ENCODE measurements around the gene ARG2. TPM values are rescaled to one million over a fixed set of nuclear protein-coding genes. Genes with fewer than 3 reads are reported as not detected.

Gene ARG2
- total RNA-seq, 1 experiment from 2014 or later: 35.2 TPM

DNA sequence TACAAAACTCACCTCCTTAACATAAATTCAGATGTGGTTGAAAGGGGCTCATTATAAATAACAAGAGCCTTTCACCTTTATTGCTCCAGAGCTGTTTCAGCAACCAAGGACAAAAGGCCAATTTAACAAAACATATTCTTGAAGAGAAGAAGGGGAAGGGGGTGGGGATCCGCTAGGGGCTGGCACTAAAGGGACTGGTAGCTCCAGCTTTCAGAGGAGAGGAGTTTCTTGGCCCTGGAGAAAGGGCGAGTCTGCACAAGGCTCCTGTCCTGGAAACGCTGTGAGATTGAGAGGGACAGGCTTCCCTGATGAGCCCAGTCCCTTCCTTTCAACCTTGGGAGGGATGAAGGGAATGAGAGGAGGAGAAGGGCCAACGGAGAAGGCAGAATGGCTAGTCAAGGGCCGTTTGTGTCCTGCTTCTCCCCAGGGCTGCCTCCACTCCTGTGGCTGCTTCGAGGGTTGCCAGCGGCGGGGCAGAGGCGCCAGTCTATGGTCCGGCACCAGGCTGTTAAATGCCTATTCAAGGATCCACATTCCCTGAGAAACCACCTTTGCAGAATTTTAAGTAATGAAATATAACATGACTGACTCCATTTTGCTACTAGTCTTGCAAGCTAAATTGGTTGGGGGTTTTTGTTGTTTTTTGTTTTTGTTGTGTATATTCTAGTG is 9.9 kb upstream of the ARG2 start:
- H3K79me2 ChIP-seq (ENCODE audit: insufficient read depth, low read length): no peaks in the 10 kb centered on the region
- H3K9me3 ChIP-seq (ENCODE audit: control insufficient read depth, low read depth, low read length): no peaks in the 10 kb centered on the region
- no peak overlapping the region for H2BK12ac ChIP-seq (ENCODE audit: insufficient read length, low read depth, low read length)
- H3K27ac Mint-ChIP-seq: no peak overlapping the region; a peak in 1 of 7 replicates
- H2BK120ac ChIP-seq (ENCODE audit: low read depth, low read length, poor library complexity, severe bottlenecking): no peak overlapping the region
- H4K8ac ChIP-seq (replicated peaks; ENCODE audit: insufficient read length, low read depth, low read length): no peak overlapping the region
- H2AK5ac ChIP-seq (ENCODE audit: insufficient read length, low read length): no peak overlapping the region
- no peak overlapping the region for H3T11ph ChIP-seq (ENCODE audit: low read length)
- H2BK5ac ChIP-seq (ENCODE audit: insufficient read length, low read length): no peak overlapping the region
- H3K23me2 ChIP-seq (ENCODE audit: insufficient read length, low read depth, low read length, poor library complexity, severe bottlenecking): no peaks in the 10 kb centered on the region
- H4K5ac ChIP-seq (ENCODE audit: insufficient read length, low read depth, low read length): no peak overlapping the region
- no peak overlapping the region for H3K9ac ChIP-seq (ENCODE audit: extremely low read depth, insufficient read length, low read length)
- H3K9me3 Mint-ChIP-seq: no peaks in the 10 kb centered on the region; a peak in 1 of 5 replicates
- peaks cover 15 to 27% of the 10 kb centered on the region in 2 experiments for H3K4me1 Mint-ChIP-seq
- no peak overlapping the region for H3K27ac ChIP-seq (ENCODE audit: insufficient read length, low read depth, low read length)
- H3K79me1 ChIP-seq (ENCODE audit: insufficient read depth, low read depth, low read length, poor library complexity, severe bottlenecking): no peaks in the 10 kb centered on the region
- no CpG with 5 or more reads among the region's 10 CpGs for WGBS (ENCODE audit: extremely low coverage, insufficient read length, low lambda C conversion rate)
- H4K20me1 ChIP-seq (ENCODE audit: control insufficient read depth, insufficient read depth, insufficient read length): no peaks in the 10 kb centered on the region
- TF ChIP-seq, protein P1, sequence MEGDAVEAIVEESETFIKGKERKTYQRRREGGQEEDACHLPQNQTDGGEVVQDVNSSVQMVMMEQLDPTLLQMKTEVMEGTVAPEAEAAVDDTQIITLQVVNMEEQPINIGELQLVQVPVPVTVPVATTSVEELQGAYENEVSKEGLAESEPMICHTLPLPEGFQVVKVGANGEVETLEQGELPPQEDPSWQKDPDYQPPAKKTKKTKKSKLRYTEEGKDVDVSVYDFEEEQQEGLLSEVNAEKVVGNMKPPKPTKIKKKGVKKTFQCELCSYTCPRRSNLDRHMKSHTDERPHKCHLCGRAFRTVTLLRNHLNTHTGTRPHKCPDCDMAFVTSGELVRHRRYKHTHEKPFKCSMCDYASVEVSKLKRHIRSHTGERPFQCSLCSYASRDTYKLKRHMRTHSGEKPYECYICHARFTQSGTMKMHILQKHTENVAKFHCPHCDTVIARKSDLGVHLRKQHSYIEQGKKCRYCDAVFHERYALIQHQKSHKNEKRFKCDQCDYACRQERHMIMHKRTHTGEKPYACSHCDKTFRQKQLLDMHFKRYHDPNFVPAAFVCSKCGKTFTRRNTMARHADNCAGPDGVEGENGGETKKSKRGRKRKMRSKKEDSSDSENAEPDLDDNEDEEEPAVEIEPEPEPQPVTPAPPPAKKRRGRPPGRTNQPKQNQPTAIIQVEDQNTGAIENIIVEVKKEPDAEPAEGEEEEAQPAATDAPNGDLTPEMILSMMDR (conservative IDR thresholded peaks at IDR 0.05): no peak
- no peak overlapping the region for H2AFZ ChIP-seq (ENCODE audit: low read length)
- no peak overlapping the region for H3K14ac ChIP-seq (ENCODE audit: insufficient read depth, low read length)
- no peak overlapping the region for H2BK15ac ChIP-seq (ENCODE audit: low read depth, low read length)
- H4K91ac ChIP-seq (ENCODE audit: insufficient read length, low read depth, low read length): no peak overlapping the region
- no peak overlapping the region for H3K18ac ChIP-seq (ENCODE audit: insufficient read length, low read depth, low read length)
- H3K4me1 ChIP-seq (ENCODE audit: insufficient read depth, low read length): no peaks in the 10 kb centered on the region; the same call in 1 of the 2 replicates
- no peak overlapping the region for H2BK20ac ChIP-seq (ENCODE audit: low read depth, low read length, poor library complexity, severe bottlenecking)
- no peak overlapping the region for H3K23ac ChIP-seq (ENCODE audit: insufficient read length, low read depth, low read length)
- H3K4me2 ChIP-seq (ENCODE audit: insufficient read depth, insufficient read length, low read length): no peak overlapping the region
- no peaks in the 10 kb centered on the region for H3K36me3 Mint-ChIP-seq (ENCODE audit: insufficient read depth in 1 of 3, low read depth in 3 of 3)
- DNase-seq: no peak
- peaks cover 98% of the 10 kb centered on the region for H3K27me3 Mint-ChIP-seq (ENCODE audit: low read depth)
- no peak overlapping the region for H3K4ac ChIP-seq (ENCODE audit: low read depth, low read length)
- H3K56ac ChIP-seq (ENCODE audit: insufficient read length, low read depth, low read length): no peak overlapping the region
- H3K27me3 ChIP-seq (ENCODE audit: insufficient read depth, low read length): peaks cover 43% of the 10 kb centered on the region
- no peak overlapping the region for H3K4me3 Mint-ChIP-seq
